ENCODE data around the gene CNTNAP2.

- TF ChIP-seq CTCF (IDR thresholded peaks at IDR 0.05) (no peak), POLR2AphosphoS5 (IDR thresholded peaks at IDR 0.05; ENCODE audit: insufficient read depth in 1 of 2, low read depth in 1 of 2) (no peak), POLR2A (IDR thresholded peaks at IDR 0.05) (no peak)
Measured at GRCh38 chr7:148274118-148274517, 2157.5 kb downstream of the CNTNAP2 start.
